ENCODE results near the gene DNAH7. TPM values are rescaled to one million over a fixed set of nuclear protein-coding genes. Genes with fewer than 3 reads are reported as not detected.

Gene DNAH7
- total and polyA plus RNA-seq, 10 of the 15 experiments (the other 5 are each of a cell fraction or from before 2014, with no cell fraction given) = 0.05 to 0.61 (median 0.16) TPM

GRCh38 chr2:195741191-195741590, 327.4 kb downstream of the DNAH7 start:
- H3K27ac ChIP-seq (ENCODE audit: control insufficient read depth, insufficient read depth) = no peak overlapping the region

More at GRCh38 chr2:195741191-195741590, 327.4 kb downstream of the DNAH7 start:
- Histone ChIP-seq H3K36me3 (ENCODE audit: control insufficient read depth in 2 of 2, insufficient read depth in 2 of 2, low read length in 1 of 2) (no peaks in the 10 kb centered on the region), H3K79me2 (ENCODE audit: control insufficient read depth, insufficient read depth, low read length) (no peaks in the 10 kb centered on the region), H3K27me3 (replicated peaks in 1 of 2; ENCODE audit: control insufficient read depth in 2 of 2, insufficient read depth in 2 of 2, low read length in 1 of 2) (no peaks in the 10 kb centered on the region), H3K9ac (ENCODE audit: control insufficient read depth, insufficient read depth, low read length) (no peak overlapping the region), H3K9me3 (replicated peaks; ENCODE audit: control insufficient read depth, insufficient read depth, low read length) (no peaks in the 10 kb centered on the region), H3K4me3 (no peak overlapping the region), H4K20me1 (ENCODE audit: control insufficient read depth, insufficient read depth) (no peaks in the 10 kb centered on the region), H3K4me2 (ENCODE audit: control insufficient read depth, insufficient read depth) (no peak overlapping the region), H2AFZ (ENCODE audit: control insufficient read depth, low read depth, low read length) (no peak overlapping the region), H3K4me1 (ENCODE audit: control insufficient read depth, insufficient read depth, low read length) (no peaks in the 10 kb centered on the region)
- no peak for FAIRE-seq
- DNase-seq (ENCODE audit: low read depth, low spot score) = no peak
- ChIA-PET POLR2A (no interaction called here), SMC1A (ENCODE audit: uncharacterized antibody, unreplicated experiment) (no interaction called here), CTCF (interaction anchor here (1.2 kb wide), 1 partner anchor 72 kb away, joined by 3 read pairs; no protein-coding TSS in a partner anchor), RAD21 (ENCODE audit: unreplicated experiment) (no interaction called here)
- no peak for TF ChIP-seq CEBPZ (IDR thresholded peaks at IDR 0.05; ENCODE audit: low read depth, low read length)
- TF ChIP-seq ESRRA (IDR thresholded peaks at IDR 0.05; ENCODE audit: low read length) = no peak
- no peak for TF ChIP-seq YBX1 (IDR thresholded peaks at IDR 0.05)
- TF ChIP-seq CHD4 (IDR thresholded peaks at IDR 0.05) = no peak
- TF ChIP-seq WRNIP1 (IDR thresholded peaks at IDR 0.05; ENCODE audit: borderline replicate concordance, low read depth, low read length) = no peak
- TF ChIP-seq BHLHE40 (IDR thresholded peaks at IDR 0.05; ENCODE audit: borderline replicate concordance in 1 of 2, low read depth in 2 of 2, low read length in 1 of 2) = no peak
- TF ChIP-seq KDM1A (IDR thresholded peaks at IDR 0.05; ENCODE audit: borderline replicate concordance) = no peak
- TF ChIP-seq, protein P1, sequence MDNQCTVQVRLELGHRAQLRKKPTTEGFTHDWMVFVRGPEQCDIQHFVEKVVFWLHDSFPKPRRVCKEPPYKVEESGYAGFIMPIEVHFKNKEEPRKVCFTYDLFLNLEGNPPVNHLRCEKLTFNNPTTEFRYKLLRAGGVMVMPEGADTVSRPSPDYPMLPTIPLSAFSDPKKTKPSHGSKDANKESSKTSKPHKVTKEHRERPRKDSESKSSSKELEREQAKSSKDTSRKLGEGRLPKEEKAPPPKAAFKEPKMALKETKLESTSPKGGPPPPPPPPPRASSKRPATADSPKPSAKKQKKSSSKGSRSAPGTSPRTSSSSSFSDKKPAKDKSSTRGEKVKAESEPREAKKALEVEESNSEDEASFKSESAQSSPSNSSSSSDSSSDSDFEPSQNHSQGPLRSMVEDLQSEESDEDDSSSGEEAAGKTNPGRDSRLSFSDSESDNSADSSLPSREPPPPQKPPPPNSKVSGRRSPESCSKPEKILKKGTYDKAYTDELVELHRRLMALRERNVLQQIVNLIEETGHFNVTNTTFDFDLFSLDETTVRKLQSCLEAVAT (IDR thresholded peaks at IDR 0.05) = no peak
- TF ChIP-seq RAD51 (IDR thresholded peaks at IDR 0.05) = no peak
- TF ChIP-seq POLR2AphosphoS5 (IDR thresholded peaks at IDR 0.05; ENCODE audit: low read length) = no peak
- TF ChIP-seq TCF12 (IDR thresholded peaks at IDR 0.05; ENCODE audit: low read depth, low read length) = no peak
- no peak for TF ChIP-seq SP1 (IDR thresholded peaks at IDR 0.05; ENCODE audit: low read depth, low read length)
- TF ChIP-seq, protein P2, sequence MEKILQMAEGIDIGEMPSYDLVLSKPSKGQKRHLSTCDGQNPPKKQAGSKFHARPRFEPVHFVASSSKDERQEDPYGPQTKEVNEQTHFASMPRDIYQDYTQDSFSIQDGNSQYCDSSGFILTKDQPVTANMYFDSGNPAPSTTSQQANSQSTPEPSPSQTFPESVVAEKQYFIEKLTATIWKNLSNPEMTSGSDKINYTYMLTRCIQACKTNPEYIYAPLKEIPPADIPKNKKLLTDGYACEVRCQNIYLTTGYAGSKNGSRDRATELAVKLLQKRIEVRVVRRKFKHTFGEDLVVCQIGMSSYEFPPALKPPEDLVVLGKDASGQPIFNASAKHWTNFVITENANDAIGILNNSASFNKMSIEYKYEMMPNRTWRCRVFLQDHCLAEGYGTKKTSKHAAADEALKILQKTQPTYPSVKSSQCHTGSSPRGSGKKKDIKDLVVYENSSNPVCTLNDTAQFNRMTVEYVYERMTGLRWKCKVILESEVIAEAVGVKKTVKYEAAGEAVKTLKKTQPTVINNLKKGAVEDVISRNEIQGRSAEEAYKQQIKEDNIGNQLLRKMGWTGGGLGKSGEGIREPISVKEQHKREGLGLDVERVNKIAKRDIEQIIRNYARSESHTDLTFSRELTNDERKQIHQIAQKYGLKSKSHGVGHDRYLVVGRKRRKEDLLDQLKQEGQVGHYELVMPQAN (conservative IDR thresholded peaks at IDR 0.05) = no peak
- TF ChIP-seq PML (IDR thresholded peaks at IDR 0.05; ENCODE audit: low read length) = no peak
- in situ Hi-C loops (cut with MboI) = no loop called here
- no peak for ATAC-seq
- no TSS peak for BruUV-seq (replicated peaks)
- intact Hi-C loops (cut with micrococcal nuclease; ENCODE audit: unreplicated experiment) = no loop called here
- WGBS (ENCODE audit: insufficient coverage, insufficient replicate concordance, low lambda C conversion rate, missing lambda C conversion rate) = 100% methylated on average over 1 of the region's 1 CpG
